ENCODE results near the gene TOR1AIP1.

TOR1AIP1 gene

DNA sequence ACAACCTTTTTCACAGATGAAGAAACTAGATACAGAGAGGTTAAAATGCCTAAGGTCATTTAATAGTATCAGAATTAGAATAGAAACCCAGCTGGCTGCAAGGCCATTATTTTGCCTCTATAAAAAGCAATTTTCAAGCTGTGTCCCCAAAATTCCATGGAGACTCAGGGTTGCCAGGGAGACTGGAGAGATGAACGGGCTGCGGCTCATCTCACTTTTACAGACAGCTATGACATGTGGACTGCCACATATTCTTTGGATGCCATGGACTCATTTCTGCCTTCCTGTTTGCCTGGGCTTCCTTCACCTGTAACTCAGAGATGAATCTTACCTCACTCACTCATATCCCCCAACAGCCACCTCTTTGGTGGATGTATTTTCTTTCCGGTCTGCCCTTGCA, 21.4 kb upstream of the TOR1AIP1 start:
- H3K4me3 ChIP-seq (ENCODE audit: low read length) = no peak overlapping the region
- TF ChIP-seq, protein P1, sequence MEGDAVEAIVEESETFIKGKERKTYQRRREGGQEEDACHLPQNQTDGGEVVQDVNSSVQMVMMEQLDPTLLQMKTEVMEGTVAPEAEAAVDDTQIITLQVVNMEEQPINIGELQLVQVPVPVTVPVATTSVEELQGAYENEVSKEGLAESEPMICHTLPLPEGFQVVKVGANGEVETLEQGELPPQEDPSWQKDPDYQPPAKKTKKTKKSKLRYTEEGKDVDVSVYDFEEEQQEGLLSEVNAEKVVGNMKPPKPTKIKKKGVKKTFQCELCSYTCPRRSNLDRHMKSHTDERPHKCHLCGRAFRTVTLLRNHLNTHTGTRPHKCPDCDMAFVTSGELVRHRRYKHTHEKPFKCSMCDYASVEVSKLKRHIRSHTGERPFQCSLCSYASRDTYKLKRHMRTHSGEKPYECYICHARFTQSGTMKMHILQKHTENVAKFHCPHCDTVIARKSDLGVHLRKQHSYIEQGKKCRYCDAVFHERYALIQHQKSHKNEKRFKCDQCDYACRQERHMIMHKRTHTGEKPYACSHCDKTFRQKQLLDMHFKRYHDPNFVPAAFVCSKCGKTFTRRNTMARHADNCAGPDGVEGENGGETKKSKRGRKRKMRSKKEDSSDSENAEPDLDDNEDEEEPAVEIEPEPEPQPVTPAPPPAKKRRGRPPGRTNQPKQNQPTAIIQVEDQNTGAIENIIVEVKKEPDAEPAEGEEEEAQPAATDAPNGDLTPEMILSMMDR (IDR thresholded peaks at IDR 0.05; ENCODE audit: insufficient read depth, low read depth, low read length, missing control alignments) = no peak
- DNase-seq (ENCODE audit: low read depth) = no peak

DNA sequence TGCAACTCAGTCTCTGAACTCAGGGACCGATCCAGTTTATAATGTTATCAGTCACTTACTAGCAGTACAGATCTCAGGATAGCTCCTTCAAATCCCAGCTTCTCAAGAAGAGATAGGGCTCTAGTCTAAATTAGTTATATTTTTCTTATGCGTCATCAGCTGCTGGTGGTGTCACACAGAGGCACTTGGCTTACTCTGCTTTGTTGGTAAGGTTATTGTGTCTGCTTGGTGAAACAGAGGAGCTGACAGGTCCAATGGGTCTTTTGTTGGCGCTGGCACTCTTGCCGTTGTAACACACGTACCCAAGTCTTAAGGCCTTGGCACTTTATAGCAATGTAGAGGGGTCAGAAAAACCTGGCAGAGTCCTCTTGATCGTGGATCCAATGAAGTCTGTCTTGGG, 16.7 kb upstream of the TOR1AIP1 start:
- no peak for DNase-seq (ENCODE audit: low read depth)
- H3K4me3 ChIP-seq (ENCODE audit: low read length) = no peak overlapping the region
- TF ChIP-seq, protein P1 (IDR thresholded peaks at IDR 0.05; ENCODE audit: insufficient read depth, low read depth, low read length, missing control alignments) = no peak

DNA sequence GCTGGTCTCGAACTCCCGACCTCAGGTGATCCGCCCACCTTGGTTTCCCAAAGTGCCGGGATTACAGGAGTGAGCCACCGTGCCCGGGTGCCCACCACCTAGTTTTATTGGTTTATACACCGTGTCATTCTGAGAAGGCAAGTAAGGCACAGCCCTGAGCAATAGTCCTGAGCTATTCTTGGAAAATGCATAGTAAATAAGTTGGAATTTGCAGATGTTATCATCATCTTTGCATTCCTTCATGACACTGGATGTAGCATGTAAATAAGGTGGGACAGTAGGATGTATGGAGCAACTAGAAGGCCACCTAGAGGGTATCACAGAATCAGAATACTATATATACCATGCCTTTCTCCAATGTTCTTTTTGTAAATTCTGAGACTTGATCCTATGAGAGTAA, 15.5 kb upstream of the TOR1AIP1 start:
- no peak for DNase-seq (ENCODE audit: low read depth)
- no peak overlapping the region for H3K4me3 ChIP-seq (ENCODE audit: low read length)
- TF ChIP-seq, protein P1 (IDR thresholded peaks at IDR 0.05; ENCODE audit: insufficient read depth, low read depth, low read length, missing control alignments) = no peak

DNA sequence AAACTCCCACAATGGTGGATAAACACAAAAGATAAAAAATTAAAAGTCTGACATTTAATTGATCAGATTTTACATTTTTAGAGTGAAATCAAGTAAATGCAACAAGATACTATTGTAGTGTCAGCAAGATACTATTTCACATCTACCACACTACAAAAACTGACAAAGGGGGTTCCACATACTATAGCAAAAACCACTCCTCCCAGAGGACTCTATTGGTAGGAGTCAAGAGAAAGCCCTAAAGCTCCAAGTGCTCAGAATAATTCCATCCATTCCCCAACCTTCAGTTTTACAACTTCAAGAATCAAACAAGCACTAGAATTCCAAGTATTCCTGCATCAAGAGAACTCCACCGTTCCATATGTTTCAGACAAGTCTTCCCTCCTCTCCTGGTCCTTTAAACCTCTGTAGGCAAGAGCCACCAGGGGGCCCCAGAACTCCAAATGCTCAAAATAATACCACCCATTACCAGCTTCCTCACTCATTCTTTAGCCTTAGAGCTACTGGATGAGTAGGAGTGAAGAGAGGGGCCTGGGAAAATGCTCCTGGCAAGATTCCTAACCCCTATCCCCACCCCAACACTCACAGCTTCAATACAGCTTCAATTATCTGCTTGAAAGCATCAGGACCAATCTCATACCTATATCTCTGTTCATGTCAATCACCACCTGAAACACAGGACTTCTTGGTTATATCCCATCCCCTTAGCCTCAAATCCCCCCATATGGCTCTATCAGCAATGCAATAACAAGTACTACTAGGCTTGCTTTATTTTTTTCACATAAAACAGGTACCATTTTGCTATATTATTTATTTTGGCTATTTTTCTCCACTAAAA, 14.4 kb upstream of the TOR1AIP1 start:
- peak; percentile 50 for DNase-seq (ENCODE audit: low read depth)

DNA sequence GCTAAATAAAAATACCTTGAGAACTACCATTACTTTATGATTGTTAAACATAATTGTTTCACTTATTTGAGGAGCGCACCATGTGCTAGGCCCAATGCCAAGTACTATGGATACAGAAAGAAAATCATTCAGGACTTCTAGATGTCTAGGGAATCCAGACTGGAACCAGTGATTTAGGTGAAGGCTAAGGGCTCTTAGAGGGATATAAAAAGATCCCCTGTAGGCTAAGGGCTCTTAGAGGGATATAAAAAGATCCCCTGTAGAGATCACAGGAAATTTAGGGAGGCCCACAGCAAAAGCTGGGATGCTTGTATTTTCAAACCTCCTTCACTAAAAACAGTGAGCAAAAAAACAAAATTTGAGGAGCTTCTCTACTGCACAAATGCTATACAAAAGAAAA, 11.2 kb upstream of the TOR1AIP1 start:
- DNase-seq (ENCODE audit: low read depth) = no peak
- no peak overlapping the region for H3K4me3 ChIP-seq (ENCODE audit: low read length)
- TF ChIP-seq, protein P1 (IDR thresholded peaks at IDR 0.05; ENCODE audit: insufficient read depth, low read depth, low read length, missing control alignments) = no peak

More for the DNA sequence above, 14.4 kb upstream of the TOR1AIP1 start:
- TF ChIP-seq, protein P1 (IDR thresholded peaks at IDR 0.05; ENCODE audit: insufficient read depth, low read depth, low read length, missing control alignments) = peak; percentile 64
- no peak overlapping the region for H3K4me3 ChIP-seq (ENCODE audit: low read length)

DNA sequence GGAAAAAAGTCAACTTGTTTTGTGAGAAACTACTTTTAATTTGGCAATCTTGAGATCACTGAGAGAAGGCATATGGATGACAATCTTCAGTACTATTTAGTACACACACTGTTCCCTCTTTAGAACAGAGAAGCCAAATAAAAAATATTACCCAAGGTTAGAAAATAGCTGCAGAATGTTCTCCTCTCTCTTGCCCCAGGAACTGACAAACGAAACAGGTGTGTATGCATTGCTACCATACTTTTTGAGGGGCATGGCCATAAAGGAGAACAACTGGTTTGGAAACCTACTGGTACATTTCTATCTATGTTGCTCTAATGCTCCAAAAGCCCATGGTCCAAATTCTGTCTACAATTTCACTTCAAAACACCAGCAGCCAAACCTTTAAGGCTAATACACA, 10.1 kb upstream of the TOR1AIP1 start:
- no peak for DNase-seq (ENCODE audit: low read depth)
- TF ChIP-seq, protein P1 (IDR thresholded peaks at IDR 0.05; ENCODE audit: insufficient read depth, low read depth, low read length, missing control alignments) = no peak
- no peak overlapping the region for H3K4me3 ChIP-seq (ENCODE audit: low read length)

DNA sequence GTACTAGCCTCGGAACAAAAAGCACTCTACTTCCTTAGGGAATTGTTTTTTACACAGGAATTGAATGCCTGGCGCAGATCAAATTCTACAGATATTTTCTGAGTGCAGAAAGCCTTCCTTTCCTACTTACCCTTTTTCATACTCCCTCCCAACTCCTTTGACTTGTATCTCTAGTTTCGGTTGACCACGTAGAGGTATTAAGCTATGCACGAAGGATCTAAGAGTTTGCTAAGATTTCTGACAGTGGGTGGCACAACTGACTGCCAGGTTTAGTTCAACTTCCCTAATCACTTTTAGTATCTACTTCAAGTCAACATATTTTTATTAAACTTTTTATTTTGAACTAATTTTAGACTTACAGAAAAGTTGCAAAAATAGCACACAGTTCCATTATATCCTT, 9.5 kb upstream of the TOR1AIP1 start:
- DNase-seq (ENCODE audit: low read depth) = no peak
- no peak overlapping the region for H3K4me3 ChIP-seq (ENCODE audit: low read length)
- TF ChIP-seq, protein P1 (IDR thresholded peaks at IDR 0.05; ENCODE audit: insufficient read depth, low read depth, low read length, missing control alignments) = no peak

All from epithelial cell of esophagus (primary cell).